ENCODE measurements around the gene CPTP.

CPTP gene

DNA sequence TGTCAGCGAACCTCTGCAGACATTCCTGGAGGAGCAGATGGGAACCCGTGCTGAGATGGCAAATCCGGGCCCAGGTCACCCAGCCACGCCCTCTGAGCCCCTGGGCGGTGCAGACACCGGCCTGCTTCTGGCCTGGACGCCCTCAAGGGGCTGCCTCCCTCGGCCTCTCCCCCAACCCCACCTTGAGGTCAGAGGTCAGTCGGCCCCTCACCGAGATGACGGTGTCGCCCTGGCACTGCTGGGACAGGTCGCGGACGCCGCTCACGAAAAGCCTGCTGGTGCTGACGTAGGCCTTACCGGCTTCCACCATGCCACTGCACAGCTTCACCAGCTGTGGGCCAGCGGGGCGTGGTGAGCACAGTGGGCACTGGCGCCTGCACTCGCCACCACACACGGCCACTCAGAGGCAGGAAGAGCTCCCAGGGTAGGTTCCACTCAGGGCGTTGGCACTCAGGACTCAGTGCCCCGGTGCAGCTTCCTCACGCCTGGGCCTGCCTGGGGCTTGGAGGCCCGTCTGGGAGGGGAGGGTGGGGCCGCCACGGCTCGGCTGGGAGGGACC is 21.6 kb upstream of the CPTP start:
- Histone ChIP-seq H3K9ac (no peak overlapping the region), H3K4me1 (ENCODE audit: low read depth, poor library complexity, severe bottlenecking) (peaks cover 17% of the 10 kb centered on the region), H3K4me2 (no peak overlapping the region), H3K79me2 (ENCODE audit: insufficient read depth, low read depth) (peaks cover 24% of the 10 kb centered on the region), H3K36me3 (ENCODE audit: insufficient read depth) (no peaks in the 10 kb centered on the region), H3K27me3 (ENCODE audit: insufficient read depth, low read depth) (no peaks in the 10 kb centered on the region), H2AFZ (ENCODE audit: low read depth) (no peak overlapping the region), H3K4me3 (IDR thresholded peaks at IDR 0.05; ENCODE audit: insufficient read depth, low read depth, low read length) (no peak overlapping the region), H3K27ac (no peak overlapping the region), H4K20me1 (ENCODE audit: insufficient read depth) (no peaks in the 10 kb centered on the region; the same call in 1 of the 2 replicates)
- no peak for TF ChIP-seq CTCF (conservative IDR thresholded peaks at IDR 0.05; ENCODE audit: low read depth, low read length)

- H3K27me3 ChIP-seq (ENCODE audit: insufficient read depth, low read depth), result no peaks in the 10 kb centered on the region
- H3K36me3 ChIP-seq (ENCODE audit: insufficient read depth), result no peaks in the 10 kb centered on the region
- peaks cover 24% of the 10 kb centered on the region for H3K79me2 ChIP-seq (ENCODE audit: insufficient read depth, low read depth)
- H4K20me1 ChIP-seq (ENCODE audit: insufficient read depth), result no peaks in the 10 kb centered on the region; the same call in 1 of the 2 replicates
- TF ChIP-seq CTCF (conservative IDR thresholded peaks at IDR 0.05; ENCODE audit: low read depth, low read length), result no peak
- H3K4me3 ChIP-seq (IDR thresholded peaks at IDR 0.05; ENCODE audit: insufficient read depth, low read depth, low read length), result no peak overlapping the region
- no peak overlapping the region for H3K4me2 ChIP-seq
- no peak overlapping the region for H3K9ac ChIP-seq
- H2AFZ ChIP-seq (ENCODE audit: low read depth), result no peak overlapping the region
- peaks cover 17% of the 10 kb centered on the region for H3K4me1 ChIP-seq (ENCODE audit: low read depth, poor library complexity, severe bottlenecking)
- H3K27ac ChIP-seq, result no peak overlapping the region
Measured at GRCh38 chr1:1303736-1304135, 20.9 kb upstream of the CPTP start.

DNA sequence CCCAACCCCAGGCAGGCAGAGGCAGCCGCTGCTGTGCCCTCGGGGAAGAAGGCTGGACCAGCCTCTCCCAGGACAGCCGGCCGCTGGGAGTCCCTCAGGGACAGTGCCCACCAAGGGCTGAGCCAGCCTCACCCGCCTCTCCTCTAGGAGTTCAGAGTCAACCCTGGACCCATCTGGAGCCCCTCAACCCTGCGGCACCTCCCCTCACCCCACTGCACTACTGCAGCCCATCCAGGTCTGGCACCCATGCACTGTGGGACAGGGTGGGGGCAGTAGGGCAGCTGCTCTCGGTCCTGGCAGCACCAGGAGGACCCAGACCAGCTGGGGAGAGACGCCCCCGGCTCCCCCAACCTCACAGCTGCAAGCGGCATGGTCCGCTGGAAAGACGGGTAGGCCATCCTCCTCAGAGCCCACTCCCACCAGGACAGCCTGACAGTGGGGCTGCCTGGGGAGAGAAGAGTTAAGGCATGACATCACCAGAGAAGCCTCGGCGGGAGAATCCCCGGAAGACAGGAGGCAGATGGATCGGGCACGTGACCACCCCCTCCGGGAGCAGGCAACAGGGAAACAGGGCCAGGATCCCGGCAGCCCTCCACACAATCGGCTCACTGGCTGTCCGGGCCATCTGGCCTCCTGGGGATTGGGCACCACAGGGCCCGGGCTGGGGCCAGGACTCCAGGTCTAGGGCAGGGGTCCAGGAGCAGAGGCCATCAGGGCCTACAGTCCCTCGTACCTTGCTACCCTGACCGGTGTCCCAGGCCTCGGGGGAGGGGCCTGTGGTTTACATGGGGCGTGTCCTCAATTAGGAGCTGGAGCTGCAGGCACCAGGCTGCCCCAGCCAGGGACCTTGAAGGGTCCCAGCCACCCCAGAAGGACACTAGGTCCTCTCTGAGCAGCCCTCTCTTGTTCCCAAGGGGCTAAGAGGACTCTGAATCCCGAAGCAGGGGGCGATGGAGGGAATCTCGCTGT is 20.0 kb upstream of the CPTP start:
- TF ChIP-seq CTCF (conservative IDR thresholded peaks at IDR 0.05; ENCODE audit: low read depth, low read length), result no peak
- no peak overlapping the region for H3K4me3 ChIP-seq (IDR thresholded peaks at IDR 0.05; ENCODE audit: insufficient read depth, low read depth, low read length)
- peaks cover 28% of the 10 kb centered on the region for H3K79me2 ChIP-seq (ENCODE audit: insufficient read depth, low read depth)
- no peak overlapping the region for H2AFZ ChIP-seq (ENCODE audit: low read depth)
- peak overlapping the region; percentile 59 for H3K9ac ChIP-seq
- H3K36me3 ChIP-seq (ENCODE audit: insufficient read depth), result no peaks in the 10 kb centered on the region
- H3K4me1 ChIP-seq (ENCODE audit: low read depth, poor library complexity, severe bottlenecking), result peaks cover 17% of the 10 kb centered on the region
- no peaks in the 10 kb centered on the region for H3K27me3 ChIP-seq (ENCODE audit: insufficient read depth, low read depth)
- H3K4me2 ChIP-seq, result peak overlapping the region; percentile 78
- no peaks in the 10 kb centered on the region; the same call in 1 of the 2 replicates for H4K20me1 ChIP-seq (ENCODE audit: insufficient read depth)
- peak overlapping the region; percentile 77 for H3K27ac ChIP-seq

DNA sequence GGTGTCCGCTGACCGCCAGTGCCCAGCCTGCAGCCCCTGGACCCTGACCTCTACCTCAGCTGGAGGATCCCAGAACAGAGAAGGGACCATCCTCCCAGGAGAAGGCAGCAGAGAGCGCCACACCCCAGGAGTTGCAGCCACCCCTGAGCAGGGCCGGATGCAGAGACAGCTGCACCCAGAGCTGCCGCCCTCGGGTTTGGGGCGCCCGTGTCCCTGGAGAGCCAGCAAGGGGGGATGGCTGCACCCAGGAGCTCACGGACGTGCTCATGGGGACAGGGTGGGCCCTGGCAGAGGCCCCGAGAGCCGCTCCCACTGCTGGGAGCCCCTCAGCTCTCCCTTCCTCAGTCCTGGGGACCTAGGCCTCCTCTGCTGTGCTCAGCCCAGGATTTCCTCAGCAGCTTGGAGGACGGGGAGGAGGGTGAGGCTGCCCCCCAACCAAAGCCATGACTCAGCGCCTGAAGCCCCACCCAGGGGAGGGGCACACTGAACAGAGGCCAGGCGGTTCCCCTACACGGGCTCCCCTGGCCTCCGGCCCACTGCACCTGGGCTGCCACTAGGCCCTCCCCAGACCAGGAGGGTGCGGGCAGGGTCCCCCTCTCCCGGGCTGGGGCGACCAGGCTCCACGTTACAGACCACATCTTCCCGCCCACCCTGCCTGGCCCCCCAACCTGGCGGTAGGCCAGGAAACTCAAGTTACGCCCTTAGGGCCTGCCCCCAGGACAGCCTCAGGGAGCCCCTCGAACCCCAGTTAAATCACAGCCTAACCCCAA is 19.1 kb upstream of the CPTP start:
- Histone ChIP-seq H3K79me2 (ENCODE audit: insufficient read depth, low read depth) (peaks cover 35% of the 10 kb centered on the region), H3K27ac (peak overlapping the region; percentile 77), H3K4me1 (ENCODE audit: low read depth, poor library complexity, severe bottlenecking) (peaks cover 17% of the 10 kb centered on the region), H3K4me3 (IDR thresholded peaks at IDR 0.05; ENCODE audit: insufficient read depth, low read depth, low read length) (peak overlapping the region; percentile 42), H3K4me2 (peak overlapping the region; percentile 78), H3K27me3 (ENCODE audit: insufficient read depth, low read depth) (no peaks in the 10 kb centered on the region), H3K36me3 (ENCODE audit: insufficient read depth) (no peaks in the 10 kb centered on the region), H3K9ac (peak overlapping the region; percentile 59), H4K20me1 (ENCODE audit: insufficient read depth) (no peaks in the 10 kb centered on the region; the same call in 1 of the 2 replicates), H2AFZ (ENCODE audit: low read depth) (peak overlapping the region; percentile 42; the same call in 1 of the 2 replicates)
- TF ChIP-seq CTCF (conservative IDR thresholded peaks at IDR 0.05; ENCODE audit: low read depth, low read length), result no peak

Measured in KMS-11 (cell line).